Measurements from ENCODE around the gene OLFML1.

The OLFML1 gene

DNA sequence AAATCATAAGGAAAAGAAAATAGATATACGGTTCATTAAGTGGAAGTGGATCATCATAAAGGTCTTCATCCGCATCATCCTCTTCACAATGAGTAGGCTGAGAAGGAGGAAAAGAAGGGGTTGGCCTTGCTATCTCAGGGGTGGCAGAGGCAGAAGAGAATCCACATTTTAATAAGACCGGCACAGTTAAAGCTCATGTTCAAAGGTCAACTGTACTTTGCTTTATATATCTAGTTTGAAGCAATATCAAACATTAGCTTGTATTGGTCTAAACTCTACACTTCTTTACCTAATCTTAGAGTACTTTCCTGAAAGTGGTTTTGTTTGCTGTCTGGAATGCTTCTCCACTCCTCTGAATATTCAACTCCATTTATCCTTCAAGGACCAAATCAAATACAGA, 22.8 kb downstream of the OLFML1 start (continued):
- TF ChIP-seq KLF1 (tag by site-specific recombination; IDR thresholded peaks at IDR 0.05): no peak

DNA sequence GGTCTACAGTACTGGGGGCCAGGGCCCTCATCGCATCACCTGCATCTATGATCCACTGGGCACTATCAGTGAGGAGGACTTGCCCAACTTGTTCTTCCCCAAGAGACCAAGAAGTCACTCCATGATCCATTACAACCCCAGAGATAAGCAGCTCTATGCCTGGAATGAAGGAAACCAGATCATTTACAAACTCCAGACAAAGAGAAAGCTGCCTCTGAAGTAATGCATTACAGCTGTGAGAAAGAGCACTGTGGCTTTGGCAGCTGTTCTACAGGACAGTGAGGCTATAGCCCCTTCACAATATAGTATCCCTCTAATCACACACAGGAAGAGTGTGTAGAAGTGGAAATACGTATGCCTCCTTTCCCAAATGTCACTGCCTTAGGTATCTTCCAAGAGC, 24.7 kb downstream of the OLFML1 start:
- POLR2A ChIA-PET: no interaction called here
- Histone ChIP-seq H3K27ac (ENCODE audit: extremely low read depth, low read depth, low read length) (no peak overlapping the region), H3K36me3 (ENCODE audit: control insufficient read depth in 2 of 2, insufficient read depth in 1 of 2, low read length in 2 of 2) (no peaks in the 10 kb centered on the region), H3K4me3 (ENCODE audit: low read depth, low read length) (no peak overlapping the region), H3K9me3 (ENCODE audit: control insufficient read depth, insufficient read depth, low read depth, low read length) (no peaks in the 10 kb centered on the region), H3K4me1 (ENCODE audit: control insufficient read depth, insufficient read depth, low read length) (no peaks in the 10 kb centered on the region)
- TF ChIP-seq ZNF548 (tag by site-specific recombination; IDR thresholded peaks at IDR 0.05) (no peak), ZNF391 (tag by site-specific recombination; IDR thresholded peaks at IDR 0.05; ENCODE audit: borderline replicate concordance, low read depth) (no peak), ZNF324 (tag by site-specific recombination; IDR thresholded peaks at IDR 0.05) (no peak), ZNF510 (tag by site-specific recombination; IDR thresholded peaks at IDR 0.05; ENCODE audit: insufficient replicate concordance) (no peak), ZNF341 (tag by site-specific recombination; IDR thresholded peaks at IDR 0.05; ENCODE audit: low read depth) (no peak), ZNF366 (tag by site-specific recombination; conservative IDR thresholded peaks at IDR 0.05) (no peak), ZNF660 (tag by site-specific recombination; IDR thresholded peaks at IDR 0.05) (no peak), ZNF785 (tag by site-specific recombination; IDR thresholded peaks at IDR 0.05) (no peak), KLF1 (tag by site-specific recombination; IDR thresholded peaks at IDR 0.05) (no peak), ZNF175 (tag by site-specific recombination; IDR thresholded peaks at IDR 0.05) (no peak), ZNF112 (tag by site-specific recombination; IDR thresholded peaks at IDR 0.05) (no peak)
- TF ChIP-seq, protein P1, sequence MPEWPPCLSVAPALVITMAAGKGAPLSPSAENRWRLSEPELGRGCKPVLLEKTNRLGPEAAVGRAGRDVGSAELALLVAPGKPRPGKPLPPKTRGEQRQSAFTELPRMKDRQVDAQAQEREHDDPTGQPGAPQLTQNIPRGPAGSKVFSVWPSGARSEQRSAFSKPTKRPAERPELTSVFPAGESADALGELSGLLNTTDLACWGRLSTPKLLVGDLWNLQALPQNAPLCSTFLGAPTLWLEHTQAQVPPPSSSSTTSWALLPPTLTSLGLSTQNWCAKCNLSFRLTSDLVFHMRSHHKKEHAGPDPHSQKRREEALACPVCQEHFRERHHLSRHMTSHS (tag by site-specific recombination; IDR thresholded peaks at IDR 0.05): no peak
- TF ChIP-seq, protein P2, sequence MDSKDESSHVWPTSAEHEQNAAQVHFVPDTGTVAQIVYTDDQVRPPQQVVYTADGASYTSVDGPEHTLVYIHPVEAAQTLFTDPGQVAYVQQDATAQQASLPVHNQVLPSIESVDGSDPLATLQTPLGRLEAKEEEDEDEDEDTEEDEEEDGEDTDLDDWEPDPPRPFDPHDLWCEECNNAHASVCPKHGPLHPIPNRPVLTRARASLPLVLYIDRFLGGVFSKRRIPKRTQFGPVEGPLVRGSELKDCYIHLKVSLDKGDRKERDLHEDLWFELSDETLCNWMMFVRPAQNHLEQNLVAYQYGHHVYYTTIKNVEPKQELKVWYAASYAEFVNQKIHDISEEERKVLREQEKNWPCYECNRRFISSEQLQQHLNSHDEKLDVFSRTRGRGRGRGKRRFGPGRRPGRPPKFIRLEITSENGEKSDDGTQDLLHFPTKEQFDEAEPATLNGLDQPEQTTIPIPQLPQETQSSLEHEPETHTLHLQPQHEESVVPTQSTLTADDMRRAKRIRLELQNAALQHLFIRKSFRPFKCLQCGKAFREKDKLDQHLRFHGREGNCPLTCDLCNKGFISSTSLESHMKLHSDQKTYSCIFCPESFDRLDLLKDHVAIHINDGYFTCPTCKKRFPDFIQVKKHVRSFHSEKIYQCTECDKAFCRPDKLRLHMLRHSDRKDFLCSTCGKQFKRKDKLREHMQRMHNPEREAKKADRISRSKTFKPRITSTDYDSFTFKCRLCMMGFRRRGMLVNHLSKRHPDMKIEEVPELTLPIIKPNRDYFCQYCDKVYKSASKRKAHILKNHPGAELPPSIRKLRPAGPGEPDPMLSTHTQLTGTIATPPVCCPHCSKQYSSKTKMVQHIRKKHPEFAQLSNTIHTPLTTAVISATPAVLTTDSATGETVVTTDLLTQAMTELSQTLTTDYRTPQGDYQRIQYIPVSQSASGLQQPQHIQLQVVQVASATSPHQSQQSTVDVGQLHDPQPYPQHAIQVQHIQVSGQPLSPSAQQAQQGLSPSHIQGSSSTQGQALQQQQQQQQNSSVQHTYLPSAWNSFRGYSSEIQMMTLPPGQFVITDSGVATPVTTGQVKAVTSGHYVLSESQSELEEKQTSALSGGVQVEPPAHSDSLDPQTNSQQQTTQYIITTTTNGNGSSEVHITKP (tag by site-specific recombination; IDR thresholded peaks at IDR 0.05): no peak
- CTCF ChIA-PET: interaction anchor here (0.7 to 2.4 kb wide), 2 partner anchors 62 to 147 kb away, joined by 4 to 12 read pairs; no protein-coding TSS in a partner anchor

DNA sequence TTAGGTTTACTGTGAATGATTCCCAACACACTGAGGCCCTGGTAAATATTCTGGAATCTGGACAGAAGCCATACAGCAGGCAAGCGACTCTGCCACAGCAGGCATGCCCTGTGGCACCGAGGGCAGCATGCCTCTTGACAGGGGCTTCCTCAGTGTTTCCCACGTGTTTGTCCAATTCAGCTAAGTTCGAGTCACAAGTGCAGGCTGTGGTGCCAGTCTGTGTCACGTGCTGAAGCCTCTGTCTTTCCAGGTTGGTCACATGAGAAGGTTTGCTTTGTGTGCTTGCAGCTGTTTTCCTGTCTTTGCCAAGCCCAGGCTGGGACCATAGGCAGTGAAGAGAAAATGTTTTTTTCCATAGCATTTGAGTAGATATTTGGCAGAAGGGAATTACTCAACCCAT, 26.1 kb downstream of the OLFML1 start:
- no peaks in the 10 kb centered on the region for H3K9me3 ChIP-seq (ENCODE audit: control insufficient read depth, insufficient read depth, low read depth, low read length)
- ChIA-PET CTCF (interaction anchor here (1.3 to 3.5 kb wide), 5 partner anchors 10 to 154 kb away, joined by 3 to 23 read pairs (median 9); no protein-coding TSS in a partner anchor), POLR2A (no interaction called here)
- no peak overlapping the region for H3K4me3 ChIP-seq (ENCODE audit: low read depth, low read length)
- no peak overlapping the region for H3K27ac ChIP-seq (ENCODE audit: extremely low read depth, low read depth, low read length)
- TF ChIP-seq ZNF610 (tag by site-specific recombination; IDR thresholded peaks at IDR 0.05; ENCODE audit: borderline replicate concordance) (no peak), PRDM1 (tag by site-specific recombination; IDR thresholded peaks at IDR 0.05) (no peak), ZNF660 (tag by site-specific recombination; IDR thresholded peaks at IDR 0.05) (no peak), ZNF514 (tag by site-specific recombination; IDR thresholded peaks at IDR 0.05) (no peak), ZNF548 (tag by site-specific recombination; IDR thresholded peaks at IDR 0.05) (no peak), TCF7L2 (IDR thresholded peaks at IDR 0.05; ENCODE audit: borderline replicate concordance, low read depth, low read length) (no peak), ZFP69B (tag by site-specific recombination; IDR thresholded peaks at IDR 0.05) (no peak)
- TF ChIP-seq, protein P3, sequence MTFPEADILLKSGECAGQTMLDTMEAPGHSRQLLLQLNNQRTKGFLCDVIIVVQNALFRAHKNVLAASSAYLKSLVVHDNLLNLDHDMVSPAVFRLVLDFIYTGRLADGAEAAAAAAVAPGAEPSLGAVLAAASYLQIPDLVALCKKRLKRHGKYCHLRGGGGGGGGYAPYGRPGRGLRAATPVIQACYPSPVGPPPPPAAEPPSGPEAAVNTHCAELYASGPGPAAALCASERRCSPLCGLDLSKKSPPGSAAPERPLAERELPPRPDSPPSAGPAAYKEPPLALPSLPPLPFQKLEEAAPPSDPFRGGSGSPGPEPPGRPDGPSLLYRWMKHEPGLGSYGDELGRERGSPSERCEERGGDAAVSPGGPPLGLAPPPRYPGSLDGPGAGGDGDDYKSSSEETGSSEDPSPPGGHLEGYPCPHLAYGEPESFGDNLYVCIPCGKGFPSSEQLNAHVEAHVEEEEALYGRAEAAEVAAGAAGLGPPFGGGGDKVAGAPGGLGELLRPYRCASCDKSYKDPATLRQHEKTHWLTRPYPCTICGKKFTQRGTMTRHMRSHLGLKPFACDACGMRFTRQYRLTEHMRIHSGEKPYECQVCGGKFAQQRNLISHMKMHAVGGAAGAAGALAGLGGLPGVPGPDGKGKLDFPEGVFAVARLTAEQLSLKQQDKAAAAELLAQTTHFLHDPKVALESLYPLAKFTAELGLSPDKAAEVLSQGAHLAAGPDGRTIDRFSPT (tag by site-specific recombination; IDR thresholded peaks at IDR 0.05): no peak
- TF ChIP-seq, protein P4, sequence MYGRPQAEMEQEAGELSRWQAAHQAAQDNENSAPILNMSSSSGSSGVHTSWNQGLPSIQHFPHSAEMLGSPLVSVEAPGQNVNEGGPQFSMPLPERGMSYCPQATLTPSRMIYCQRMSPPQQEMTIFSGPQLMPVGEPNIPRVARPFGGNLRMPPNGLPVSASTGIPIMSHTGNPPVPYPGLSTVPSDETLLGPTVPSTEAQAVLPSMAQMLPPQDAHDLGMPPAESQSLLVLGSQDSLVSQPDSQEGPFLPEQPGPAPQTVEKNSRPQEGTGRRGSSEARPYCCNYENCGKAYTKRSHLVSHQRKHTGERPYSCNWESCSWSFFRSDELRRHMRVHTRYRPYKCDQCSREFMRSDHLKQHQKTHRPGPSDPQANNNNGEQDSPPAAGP (tag by site-specific recombination; IDR thresholded peaks at IDR 0.05): no peak
- no peaks in the 10 kb centered on the region for H3K4me1 ChIP-seq (ENCODE audit: control insufficient read depth, insufficient read depth, low read length)
- no peaks in the 10 kb centered on the region for H3K36me3 ChIP-seq (ENCODE audit: control insufficient read depth in 2 of 2, insufficient read depth in 1 of 2, low read length in 2 of 2)

Data from HEK293 (cell line).